Thymus (tissue), 11 donors: ENCODE results near the gene TMPRSS12. TPM values are rescaled to one million over a fixed set of nuclear protein-coding genes. Genes with fewer than 3 reads are reported as not detected.
"Not testable (repeated sequence)": the region's sequence is repeated elsewhere in the genome, so short reads cannot be mapped to it uniquely, and the experiment has no call there.

ENCODE experiments used
- DNase-seq, 9 donors: peaks; one replicate each; pipeline ENCODE4 v3.0.0-alpha.2; 2013; ENCODE audit warnings: low spot score in 9 of 9, low read depth in 6 of 9, missing footprints in 1 of 9
- H3K27ac ChIP-seq, 2 donors: one replicate each; pipeline ENCODE4 v1.5.1; 2013; ENCODE audit warnings: control low read depth in 1 of 2, low read depth in 1 of 2, low read length in 1 of 2, mild to moderate bottlenecking in 1 of 2, moderate library complexity in 1 of 2
- H3K27me3 ChIP-seq, 2 donors: one replicate each; pipeline ENCODE4 v1.5.1; 2013; ENCODE audit warnings: low read length in 1 of 2; ENCODE audit not compliant: control insufficient read depth in 2 of 2, insufficient read depth in 1 of 2
- H3K36me3 ChIP-seq, 2 donors: one replicate each; pipeline ENCODE4 v1.5.1; 2013; ENCODE audit warnings: low read length in 1 of 2, mild to moderate bottlenecking in 1 of 2, moderate library complexity in 1 of 2; ENCODE audit not compliant: control insufficient read depth in 2 of 2, insufficient read depth in 2 of 2
- H3K4me1 ChIP-seq, 2 donors: one replicate each; pipeline ENCODE4 v1.5.1; 2013; ENCODE audit warnings: low read length in 2 of 2; ENCODE audit not compliant: control insufficient read depth in 2 of 2, insufficient read depth in 2 of 2
- H3K4me3 ChIP-seq, 2 donors: one replicate each; pipeline ENCODE4 v1.5.1; 2013; ENCODE audit warnings: low read length in 2 of 2, control low read depth in 1 of 2, mild to moderate bottlenecking in 1 of 2
- H3K9me3 ChIP-seq, 2 donors: one replicate each; pipeline ENCODE4 v1.5.1; 2013; ENCODE audit warnings: low read length in 1 of 2, mild to moderate bottlenecking in 1 of 2; ENCODE audit not compliant: control insufficient read depth in 2 of 2, insufficient read depth in 1 of 2
- WGBS: extraction: QIAGEN DNeasy Blood & Tissue Kit; methylation state at CpG from one replicate; pipeline ENCODE4 v1.1.7; 2013; 5-methylcytosine and 5-hydroxymethylcytosine counted together
- polyA plus RNA-seq: library from polyadenylated mRNA; stranded (reverse); fragments of 200-250 nt; gene quantifications from one replicate; pipeline ENCODE4 v1.2.3, GENCODE V29; 2013
- total RNA-seq: library from RNA; stranded (reverse); fragments of 120-200 nt; gene quantifications from one replicate; pipeline ENCODE4 v1.2.4, GENCODE V29; 2013
- donor health status: healthy.

Gene TMPRSS12
- total and polyA plus RNA-seq, 2 donors: not detected

GRCh38 chr12:50845021-50845647 is 2.4 kb downstream of the TMPRSS12 start:
- Histone ChIP-seq H3K4me1 (no peaks in the 10 kb centered on the region), H3K27ac (no peak overlapping the region), H3K4me3 (no peak overlapping the region), H3K27me3 (peaks cover 0 to 4% of the 10 kb centered on the region in 2 donors), H3K9me3 (peaks cover 0 to 7% of the 10 kb centered on the region in 2 donors), H3K36me3 (no peaks in the 10 kb centered on the region)
- DNase-seq: no peak

- 97% methylated on average over 2 of the region's 2 CpGs for WGBS
Measured at GRCh38 chr12:50848963-50849362, 6.2 kb downstream of the TMPRSS12 start.

GRCh38 chr12:50855218-50855617 is 12.5 kb downstream of the TMPRSS12 start:
- H3K36me3 ChIP-seq, H3K27ac ChIP-seq, H3K27me3 ChIP-seq, DNase-seq, H3K4me3 ChIP-seq, H3K9me3 ChIP-seq, H3K4me1 ChIP-seq: not testable (repeated sequence)
- WGBS: 100% methylated on average over 1 of the region's 1 CpG

More at GRCh38 chr12:50848963-50849362, 6.2 kb downstream of the TMPRSS12 start:
- no peak for DNase-seq
- peaks cover 0 to 2% of the 10 kb centered on the region in 2 donors for H3K9me3 ChIP-seq
- no peak overlapping the region for H3K27ac ChIP-seq
- H3K4me3 ChIP-seq: no peak overlapping the region
- H3K4me1 ChIP-seq: no peaks in the 10 kb centered on the region
- H3K27me3 ChIP-seq: no peaks in the 10 kb centered on the region
- no peaks in the 10 kb centered on the region for H3K36me3 ChIP-seq

- H3K27me3 ChIP-seq, H3K4me1 ChIP-seq, H3K27ac ChIP-seq, H3K4me3 ChIP-seq, DNase-seq, H3K36me3 ChIP-seq, H3K9me3 ChIP-seq: not testable (repeated sequence)
- 97% methylated on average over 2 of the region's 2 CpGs for WGBS
Measured at GRCh38 chr12:50855679-50856078, 13.0 kb downstream of the TMPRSS12 start.

GRCh38 chr12:50859621-50860310 is 17.0 kb downstream of the TMPRSS12 start:
- Histone ChIP-seq H3K9me3 (peaks cover 0 to 4% of the 10 kb centered on the region in 2 donors), H3K27me3 (no peaks in the 10 kb centered on the region), H3K4me1 (no peaks in the 10 kb centered on the region), H3K27ac (no peak overlapping the region), H3K36me3 (no peaks in the 10 kb centered on the region), H3K4me3 (no peak overlapping the region)
- WGBS: 92% methylated on average over 4 of the region's 4 CpGs
- no peak for DNase-seq

GRCh38 chr12:50862316-50862715 is 19.6 kb downstream of the TMPRSS12 start:
- Histone ChIP-seq H3K36me3 (no peaks in the 10 kb centered on the region), H3K9me3 (peaks cover 2 to 18% of the 10 kb centered on the region in 2 donors), H3K4me1 (peaks cover 4% of the 10 kb centered on the region in 2 donors), H3K27me3 (no peaks in the 10 kb centered on the region), H3K27ac (no peak overlapping the region), H3K4me3 (no peak overlapping the region)
- WGBS: 98% methylated on average over 6 of the region's 6 CpGs
- DNase-seq: no peak

- H3K27me3 ChIP-seq: no peaks in the 10 kb centered on the region
- WGBS: 96% methylated on average over 3 of the region's 3 CpGs
- no peak overlapping the region for H3K27ac ChIP-seq
- no peak overlapping the region for H3K4me3 ChIP-seq
- DNase-seq: no peak
- peaks cover 4% of the 10 kb centered on the region in 2 donors for H3K4me1 ChIP-seq
- peaks cover 2 to 18% of the 10 kb centered on the region in 2 donors for H3K9me3 ChIP-seq
- no peaks in the 10 kb centered on the region for H3K36me3 ChIP-seq
Measured at GRCh38 chr12:50865266-50865665, 22.5 kb downstream of the TMPRSS12 start.

- not testable (repeated sequence) for H3K4me1 ChIP-seq, H3K27me3 ChIP-seq, H3K36me3 ChIP-seq, H3K4me3 ChIP-seq, H3K27ac ChIP-seq
- H3K9me3 ChIP-seq: peaks cover 2 to 21% of the 10 kb centered on the region in 2 donors
- DNase-seq: peak in 4 of 9 donors; percentile 8 to 49 (median 12)
- 42% methylated on average over 2 of the region's 2 CpGs for WGBS
Measured at GRCh38 chr12:50868881-50869280, 26.2 kb downstream of the TMPRSS12 start.

GRCh38 chr12:50882563-50882962 is 39.8 kb downstream of the TMPRSS12 start:
- Histone ChIP-seq H3K4me3 (no peak overlapping the region), H3K27ac (no peak overlapping the region), H3K9me3 (peaks cover 0 to 2% of the 10 kb centered on the region in 2 donors), H3K27me3 (no peaks in the 10 kb centered on the region), H3K4me1 (no peaks in the 10 kb centered on the region), H3K36me3 (no peaks in the 10 kb centered on the region)
- WGBS: 98% methylated on average over 3 of the region's 3 CpGs
- no peak for DNase-seq
